ENCODE measurements around the gene TP73.

The TP73 gene

DNA sequence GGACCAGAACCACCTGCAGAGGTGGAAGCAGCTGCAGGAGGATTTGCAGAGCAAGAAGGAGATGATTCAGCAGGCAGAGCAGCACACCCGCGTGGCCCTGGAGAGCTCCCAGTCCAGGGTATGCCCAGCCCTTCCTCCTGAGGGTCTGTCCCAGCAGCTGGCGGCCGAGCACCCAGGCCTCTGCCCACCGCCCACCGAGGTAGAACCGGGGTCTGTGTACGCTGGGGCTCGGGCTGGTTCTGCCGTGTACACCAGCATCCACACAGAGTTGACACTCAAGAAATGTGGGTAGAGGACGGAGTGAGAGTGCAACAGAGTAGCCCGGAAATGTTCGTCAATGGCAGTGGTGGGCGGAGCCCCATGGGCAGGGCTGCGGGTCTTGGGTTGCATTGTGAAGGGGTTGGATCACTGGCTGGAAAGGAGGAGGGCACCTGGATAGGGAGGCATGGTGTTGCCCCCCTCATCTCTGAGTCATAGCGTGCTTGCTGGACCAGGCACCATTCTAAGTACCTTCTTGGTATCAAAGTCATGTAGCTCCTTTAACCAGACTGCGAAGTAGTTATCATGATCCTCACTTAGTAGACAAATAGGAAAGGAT is 115.1 kb downstream of the TP73 start (continued):
- no peak for TF ChIP-seq ZNF565 (CRISPR knock-in tag; conservative IDR thresholded peaks at IDR 0.05; ENCODE audit: low read depth)

DNA sequence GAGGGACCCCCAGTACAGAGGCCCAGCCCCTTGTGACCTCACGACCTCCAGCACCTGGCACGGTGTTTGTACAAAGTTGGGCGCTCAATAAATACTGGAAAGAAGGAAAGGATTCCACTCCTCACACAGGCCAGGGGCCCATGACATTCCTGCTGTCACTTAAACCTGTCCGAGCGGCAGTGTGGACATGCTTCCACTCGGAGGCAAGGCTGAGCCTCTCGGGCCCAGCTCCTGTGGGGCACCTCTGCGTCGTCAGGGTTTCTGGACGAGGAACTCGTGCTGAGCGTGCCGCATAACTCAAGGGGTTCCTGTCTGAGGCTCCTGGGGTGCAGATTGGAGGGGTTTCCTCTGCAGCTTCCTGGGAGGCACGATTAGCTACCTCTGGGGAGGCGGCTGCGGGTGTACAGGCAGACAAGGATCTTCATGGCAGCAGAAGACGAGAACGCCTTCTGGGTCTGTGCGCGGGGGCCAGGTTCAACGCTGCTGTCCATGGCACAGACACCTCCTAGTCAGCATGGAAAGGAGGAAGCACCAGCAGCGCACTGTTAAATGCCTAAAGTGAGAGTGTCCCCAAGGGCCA is 116.6 kb downstream of the TP73 start:
- TF ChIP-seq ARNTL (CRISPR knock-in tag; IDR thresholded peaks at IDR 0.05; ENCODE audit: borderline replicate concordance, low read depth): no peak
- TF ChIP-seq CSDC2 (CRISPR knock-in tag; IDR thresholded peaks at IDR 0.05): no peak
- no peak for ATAC-seq

DNA sequence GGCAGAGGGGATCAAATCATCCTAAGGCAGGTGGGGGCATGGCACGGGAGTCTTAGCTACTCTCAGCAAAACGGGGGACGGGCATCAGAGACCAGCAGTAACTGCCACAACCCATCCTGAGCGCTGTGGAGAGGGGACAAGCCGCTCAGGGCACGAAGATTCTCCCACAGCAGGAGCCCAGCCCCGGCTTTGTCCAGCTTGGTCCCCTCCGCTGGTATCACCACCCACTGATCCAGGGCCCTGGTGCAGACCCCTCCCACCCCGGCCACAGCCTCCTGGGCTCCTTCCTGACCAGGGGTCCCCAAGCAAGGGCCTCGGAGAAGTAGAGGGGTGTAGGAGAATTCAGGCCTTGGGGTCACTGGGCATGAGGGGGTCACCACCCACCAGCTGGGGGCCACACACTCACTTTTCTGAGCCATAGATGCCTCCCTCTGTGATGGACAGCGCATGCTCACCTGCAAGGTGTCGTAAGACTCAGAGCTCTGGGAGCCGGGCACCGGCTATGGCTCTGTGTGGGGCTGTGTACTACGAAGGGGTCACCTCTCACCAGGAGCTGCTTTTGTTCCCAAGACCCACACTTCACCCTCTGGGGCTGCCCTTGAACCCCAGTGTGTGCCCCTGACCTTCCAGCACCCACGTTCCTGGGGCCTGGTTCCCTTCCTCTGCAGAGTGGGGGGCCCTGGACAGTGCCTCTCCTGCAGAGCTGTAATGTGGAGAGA is 117.9 kb downstream of the TP73 start:
- no peak for TF ChIP-seq TOX (CRISPR knock-in tag; IDR thresholded peaks at IDR 0.05; ENCODE audit: borderline replicate concordance)
- TF ChIP-seq, protein P1, sequence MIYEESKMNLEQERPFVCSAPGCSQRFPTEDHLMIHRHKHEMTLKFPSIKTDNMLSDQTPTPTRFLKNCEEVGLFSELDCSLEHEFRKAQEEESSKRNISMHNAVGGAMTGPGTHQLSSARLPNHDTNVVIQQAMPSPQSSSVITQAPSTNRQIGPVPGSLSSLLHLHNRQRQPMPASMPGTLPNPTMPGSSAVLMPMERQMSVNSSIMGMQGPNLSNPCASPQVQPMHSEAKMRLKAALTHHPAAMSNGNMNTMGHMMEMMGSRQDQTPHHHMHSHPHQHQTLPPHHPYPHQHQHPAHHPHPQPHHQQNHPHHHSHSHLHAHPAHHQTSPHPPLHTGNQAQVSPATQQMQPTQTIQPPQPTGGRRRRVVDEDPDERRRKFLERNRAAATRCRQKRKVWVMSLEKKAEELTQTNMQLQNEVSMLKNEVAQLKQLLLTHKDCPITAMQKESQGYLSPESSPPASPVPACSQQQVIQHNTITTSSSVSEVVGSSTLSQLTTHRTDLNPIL (CRISPR knock-in tag; IDR thresholded peaks at IDR 0.05; ENCODE audit: low read depth): no peak
- TF ChIP-seq, protein P2, sequence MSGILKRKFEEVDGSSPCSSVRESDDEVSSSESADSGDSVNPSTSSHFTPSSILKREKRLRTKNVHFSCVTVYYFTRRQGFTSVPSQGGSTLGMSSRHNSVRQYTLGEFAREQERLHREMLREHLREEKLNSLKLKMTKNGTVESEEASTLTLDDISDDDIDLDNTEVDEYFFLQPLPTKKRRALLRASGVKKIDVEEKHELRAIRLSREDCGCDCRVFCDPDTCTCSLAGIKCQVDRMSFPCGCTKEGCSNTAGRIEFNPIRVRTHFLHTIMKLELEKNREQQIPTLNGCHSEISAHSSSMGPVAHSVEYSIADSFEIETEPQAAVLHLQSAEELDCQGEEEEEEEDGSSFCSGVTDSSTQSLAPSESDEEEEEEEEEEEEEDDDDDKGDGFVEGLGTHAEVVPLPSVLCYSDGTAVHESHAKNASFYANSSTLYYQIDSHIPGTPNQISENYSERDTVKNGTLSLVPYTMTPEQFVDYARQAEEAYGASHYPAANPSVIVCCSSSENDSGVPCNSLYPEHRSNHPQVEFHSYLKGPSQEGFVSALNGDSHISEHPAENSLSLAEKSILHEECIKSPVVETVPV (CRISPR knock-in tag; IDR thresholded peaks at IDR 0.05): no peak
- no peak for ATAC-seq

DNA sequence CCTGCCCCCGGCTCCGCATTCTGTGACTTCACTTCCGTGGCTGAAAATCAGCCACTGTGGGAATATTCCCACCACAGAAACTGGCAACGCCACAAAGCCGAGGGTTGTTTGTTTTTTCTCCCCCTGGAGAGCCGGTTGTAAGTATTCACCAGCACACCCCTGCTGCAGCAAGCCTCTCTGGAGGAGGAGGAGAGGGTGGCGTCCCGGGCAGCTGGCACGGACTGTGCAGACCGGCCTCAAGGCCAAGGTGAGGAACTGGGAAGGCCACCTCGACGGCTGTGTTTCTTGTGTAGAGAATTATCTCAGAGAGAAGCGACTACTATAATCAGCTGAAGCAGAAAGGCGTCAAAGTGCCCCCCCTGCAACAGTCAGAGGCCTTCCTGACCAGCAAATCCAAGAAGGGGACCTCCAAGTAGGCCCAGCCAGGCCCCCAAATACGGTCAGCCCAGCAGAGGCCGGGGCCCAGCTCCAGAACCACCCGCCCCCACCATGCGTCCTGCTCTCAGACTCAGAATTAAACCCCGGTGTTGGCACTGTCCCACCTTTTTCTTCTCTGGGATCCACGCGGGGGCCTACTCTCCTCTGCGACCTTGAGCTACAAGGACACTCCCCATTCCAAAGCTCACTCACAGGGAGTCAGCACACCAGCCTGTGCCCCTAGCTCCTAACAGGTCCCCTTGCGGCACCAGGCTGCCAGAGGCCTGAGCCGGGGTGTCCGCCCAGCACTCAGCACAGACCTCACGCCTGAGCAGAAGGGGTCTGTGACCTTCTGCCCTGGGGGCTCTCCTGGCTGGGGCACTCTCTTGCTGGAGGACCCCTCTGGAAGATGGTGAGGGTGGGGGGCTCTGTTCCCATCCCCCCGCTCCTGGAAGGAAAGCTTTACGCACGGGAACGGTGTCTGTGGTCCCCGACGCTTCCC is 119.1 kb downstream of the TP73 start:
- no peak for ATAC-seq
- TF ChIP-seq, protein P1 (CRISPR knock-in tag; IDR thresholded peaks at IDR 0.05; ENCODE audit: low read depth): no peak
- TF ChIP-seq, protein P3, sequence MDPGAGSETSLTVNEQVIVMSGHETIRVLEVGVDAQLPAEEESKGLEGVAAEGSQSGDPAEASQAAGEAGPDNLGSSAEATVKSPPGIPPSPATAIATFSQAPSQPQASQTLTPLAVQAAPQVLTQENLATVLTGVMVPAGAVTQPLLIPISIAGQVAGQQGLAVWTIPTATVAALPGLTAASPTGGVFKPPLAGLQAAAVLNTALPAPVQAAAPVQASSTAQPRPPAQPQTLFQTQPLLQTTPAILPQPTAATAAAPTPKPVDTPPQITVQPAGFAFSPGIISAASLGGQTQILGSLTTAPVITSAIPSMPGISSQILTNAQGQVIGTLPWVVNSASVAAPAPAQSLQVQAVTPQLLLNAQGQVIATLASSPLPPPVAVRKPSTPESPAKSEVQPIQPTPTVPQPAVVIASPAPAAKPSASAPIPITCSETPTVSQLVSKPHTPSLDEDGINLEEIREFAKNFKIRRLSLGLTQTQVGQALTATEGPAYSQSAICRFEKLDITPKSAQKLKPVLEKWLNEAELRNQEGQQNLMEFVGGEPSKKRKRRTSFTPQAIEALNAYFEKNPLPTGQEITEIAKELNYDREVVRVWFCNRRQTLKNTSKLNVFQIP (CRISPR knock-in tag; IDR thresholded peaks at IDR 0.05; ENCODE audit: borderline replicate concordance, low read depth): no peak
- TF ChIP-seq, protein P2 (CRISPR knock-in tag; IDR thresholded peaks at IDR 0.05): no peak
- TF ChIP-seq ZNF70 (CRISPR knock-in tag; IDR thresholded peaks at IDR 0.05) (no peak), ZNF8 (CRISPR knock-in tag; IDR thresholded peaks at IDR 0.05) (no peak), PPARA (CRISPR knock-in tag; IDR thresholded peaks at IDR 0.05; ENCODE audit: borderline replicate concordance) (no peak), ZNF565 (CRISPR knock-in tag; conservative IDR thresholded peaks at IDR 0.05; ENCODE audit: low read depth) (no peak), RARB (CRISPR knock-in tag; IDR thresholded peaks at IDR 0.05) (no peak), SNAI2 (CRISPR knock-in tag; IDR thresholded peaks at IDR 0.05) (no peak)
- TF ChIP-seq, protein P4, sequence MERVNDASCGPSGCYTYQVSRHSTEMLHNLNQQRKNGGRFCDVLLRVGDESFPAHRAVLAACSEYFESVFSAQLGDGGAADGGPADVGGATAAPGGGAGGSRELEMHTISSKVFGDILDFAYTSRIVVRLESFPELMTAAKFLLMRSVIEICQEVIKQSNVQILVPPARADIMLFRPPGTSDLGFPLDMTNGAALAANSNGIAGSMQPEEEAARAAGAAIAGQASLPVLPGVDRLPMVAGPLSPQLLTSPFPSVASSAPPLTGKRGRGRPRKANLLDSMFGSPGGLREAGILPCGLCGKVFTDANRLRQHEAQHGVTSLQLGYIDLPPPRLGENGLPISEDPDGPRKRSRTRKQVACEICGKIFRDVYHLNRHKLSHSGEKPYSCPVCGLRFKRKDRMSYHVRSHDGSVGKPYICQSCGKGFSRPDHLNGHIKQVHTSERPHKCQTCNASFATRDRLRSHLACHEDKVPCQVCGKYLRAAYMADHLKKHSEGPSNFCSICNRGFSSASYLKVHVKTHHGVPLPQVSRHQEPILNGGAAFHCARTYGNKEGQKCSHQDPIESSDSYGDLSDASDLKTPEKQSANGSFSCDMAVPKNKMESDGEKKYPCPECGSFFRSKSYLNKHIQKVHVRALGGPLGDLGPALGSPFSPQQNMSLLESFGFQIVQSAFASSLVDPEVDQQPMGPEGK (CRISPR knock-in tag; IDR thresholded peaks at IDR 0.05; ENCODE audit: borderline replicate concordance): no peak
- TF ChIP-seq, protein P5, sequence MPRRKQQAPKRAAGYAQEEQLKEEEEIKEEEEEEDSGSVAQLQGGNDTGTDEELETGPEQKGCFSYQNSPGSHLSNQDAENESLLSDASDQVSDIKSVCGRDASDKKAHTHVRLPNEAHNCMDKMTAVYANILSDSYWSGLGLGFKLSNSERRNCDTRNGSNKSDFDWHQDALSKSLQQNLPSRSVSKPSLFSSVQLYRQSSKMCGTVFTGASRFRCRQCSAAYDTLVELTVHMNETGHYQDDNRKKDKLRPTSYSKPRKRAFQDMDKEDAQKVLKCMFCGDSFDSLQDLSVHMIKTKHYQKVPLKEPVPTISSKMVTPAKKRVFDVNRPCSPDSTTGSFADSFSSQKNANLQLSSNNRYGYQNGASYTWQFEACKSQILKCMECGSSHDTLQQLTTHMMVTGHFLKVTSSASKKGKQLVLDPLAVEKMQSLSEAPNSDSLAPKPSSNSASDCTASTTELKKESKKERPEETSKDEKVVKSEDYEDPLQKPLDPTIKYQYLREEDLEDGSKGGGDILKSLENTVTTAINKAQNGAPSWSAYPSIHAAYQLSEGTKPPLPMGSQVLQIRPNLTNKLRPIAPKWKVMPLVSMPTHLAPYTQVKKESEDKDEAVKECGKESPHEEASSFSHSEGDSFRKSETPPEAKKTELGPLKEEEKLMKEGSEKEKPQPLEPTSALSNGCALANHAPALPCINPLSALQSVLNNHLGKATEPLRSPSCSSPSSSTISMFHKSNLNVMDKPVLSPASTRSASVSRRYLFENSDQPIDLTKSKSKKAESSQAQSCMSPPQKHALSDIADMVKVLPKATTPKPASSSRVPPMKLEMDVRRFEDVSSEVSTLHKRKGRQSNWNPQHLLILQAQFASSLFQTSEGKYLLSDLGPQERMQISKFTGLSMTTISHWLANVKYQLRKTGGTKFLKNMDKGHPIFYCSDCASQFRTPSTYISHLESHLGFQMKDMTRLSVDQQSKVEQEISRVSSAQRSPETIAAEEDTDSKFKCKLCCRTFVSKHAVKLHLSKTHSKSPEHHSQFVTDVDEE (CRISPR knock-in tag; IDR thresholded peaks at IDR 0.05): no peak

Data from SK-N-SH treated with all-trans-retinoic acid at 6 μM for 48 hours (cell line).